Left kidney (tissue), 8 donors: ENCODE data around the gene LCP2. TPM values are rescaled to one million over a fixed set of nuclear protein-coding genes. Genes with fewer than 3 reads are reported as not detected.

Source experiments
- DNase-seq: peaks from one replicate; pipeline ENCODE4 v3.0.0-alpha.2; 2013
- long read RNA-seq, 8 donors: transcript quantifications; one replicate each; lab custom pipeline, GENCODE V29; 2026
- polyA plus RNA-seq: library from polyadenylated mRNA; unstranded; fragments of 120-200 nt; gene quantifications from one replicate; pipeline ENCODE4 v1.2.1, GENCODE V29; 2013; ENCODE audit not compliant: insufficient read length

LCP2 gene
- 3.9 TPM for polyA plus RNA-seq
- long read RNA-seq, donor 1: 0 reads
- long read RNA-seq, donor 2: 0 reads
- long read RNA-seq, donor 3, partial matches to known transcripts: 0 of 1 reads
- long read RNA-seq, donor 3, other reads (novel, unspliced or antisense): 0 of 1 reads
- long read RNA-seq, donor 4: 0 reads
- long read RNA-seq, donor 5: 0 reads
- long read RNA-seq, donor 6, partial matches to known transcripts: 0 of 1 reads
- long read RNA-seq, donor 6, other reads (novel, unspliced or antisense): 0 of 1 reads
- long read RNA-seq, donor 7: 0 reads
- long read RNA-seq, donor 8: 0 reads

DNA sequence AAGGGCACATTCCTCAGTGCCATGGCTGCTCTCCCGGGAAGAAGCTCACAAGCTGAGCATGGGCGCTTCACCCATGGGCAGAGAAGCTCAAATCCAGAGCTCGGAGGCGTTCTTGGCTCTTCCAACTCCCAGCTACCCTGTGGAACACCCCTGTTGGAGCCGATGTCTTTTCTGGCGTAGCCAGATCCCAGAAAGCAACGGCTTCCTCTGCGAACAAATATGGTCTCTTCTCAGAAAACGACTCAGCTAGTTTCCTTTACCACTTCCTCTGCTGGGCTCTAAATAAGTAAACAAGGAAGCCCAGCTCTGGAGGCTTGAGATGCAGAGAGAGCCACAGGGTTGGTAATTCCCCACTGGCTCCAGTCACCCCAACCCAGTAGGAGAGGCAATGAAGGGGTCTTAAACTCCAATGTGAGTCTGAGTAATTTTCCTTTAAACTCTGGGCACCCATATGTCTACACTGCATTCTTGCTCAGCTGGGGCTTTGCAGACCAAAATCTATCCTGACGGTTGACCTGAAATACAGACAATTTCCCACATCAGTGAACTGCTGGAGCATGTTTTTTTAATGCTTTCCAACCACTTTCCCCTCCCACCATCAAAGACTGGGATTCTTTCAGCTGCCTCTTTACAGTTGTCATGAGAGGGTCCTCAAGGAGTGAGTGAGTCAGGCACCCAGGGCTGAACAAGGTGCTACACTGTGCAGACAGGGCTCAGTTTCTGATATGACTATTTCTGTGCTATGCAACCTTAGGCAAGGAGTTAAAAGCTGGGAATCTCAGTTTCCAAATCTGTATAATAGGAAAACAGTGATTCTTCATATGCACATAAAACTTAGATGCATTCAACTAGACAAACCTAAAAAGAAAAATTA, at the start of gene LCP2:
Gene LCP2, minus strand, starts transcription at position 189 of the 874 bp plus-strand sequence. Its CDS starts 166 bp downstream, at position 23.
- no peak for DNase-seq

DNA sequence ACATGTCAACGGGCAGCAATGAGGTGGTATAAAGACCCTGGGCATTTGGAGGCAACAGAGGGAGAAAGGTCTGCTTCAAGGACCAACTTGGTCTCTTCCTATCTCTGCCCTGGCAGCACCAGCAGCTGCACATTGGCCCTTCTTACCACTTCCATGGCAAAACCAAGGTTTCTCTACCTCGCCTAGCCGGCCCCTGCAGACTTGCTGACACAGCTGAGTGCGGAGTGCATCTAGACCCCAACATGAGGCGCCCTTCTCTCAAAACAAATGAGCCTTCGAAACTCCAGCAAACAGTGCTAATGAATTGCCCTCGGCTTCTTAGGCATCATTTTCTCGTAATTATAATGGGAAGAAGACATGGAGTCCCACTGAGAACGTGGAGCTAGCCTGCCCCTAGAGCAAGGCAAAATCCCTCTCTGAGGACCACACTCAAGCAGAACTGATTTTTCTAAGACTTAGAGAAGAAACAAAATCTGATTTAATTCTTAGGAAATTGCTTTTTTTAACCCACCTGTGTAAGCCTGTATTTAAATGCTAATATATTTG, 49.5 kb upstream of the LCP2 start:
- no peak for DNase-seq

DNA sequence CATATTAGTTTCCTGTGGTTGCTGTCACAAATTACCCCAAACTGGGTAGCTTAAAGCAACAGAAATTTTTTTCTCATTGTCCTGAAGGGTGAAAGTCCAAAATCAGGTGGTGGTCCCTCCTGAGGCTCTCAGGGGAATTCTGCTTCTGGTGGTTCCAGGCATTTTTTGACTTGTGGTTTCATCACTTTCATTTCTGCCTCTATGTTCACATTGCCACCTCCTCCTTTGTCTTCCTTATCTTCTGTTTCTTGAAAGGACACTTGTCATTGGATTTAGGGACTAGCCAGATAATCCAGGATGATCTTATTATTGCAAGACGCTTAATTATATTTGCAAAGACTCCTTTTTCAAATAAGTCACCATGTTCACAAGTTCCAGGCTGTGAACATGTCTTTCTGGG, 48.4 kb upstream of the LCP2 start:
- DNase-seq: no peak

DNA sequence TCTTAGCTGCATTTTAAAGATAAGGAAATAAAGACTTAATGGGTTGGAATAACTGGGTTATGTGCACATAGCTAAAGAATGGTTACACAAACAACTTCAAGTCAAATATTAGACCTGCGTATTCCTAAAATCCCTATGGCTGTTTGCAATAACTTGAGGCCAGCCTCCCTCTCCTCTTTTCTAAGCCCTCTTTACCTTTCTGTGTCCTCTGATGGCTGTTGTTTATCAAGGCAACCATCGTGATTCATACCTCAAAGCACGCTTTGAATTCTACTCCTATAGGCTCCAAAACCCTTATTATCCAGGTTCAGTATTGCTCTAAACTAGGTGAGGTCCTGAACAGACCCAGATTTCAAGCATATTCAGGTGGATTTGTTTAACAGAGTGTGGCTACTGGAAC, 45.6 kb upstream of the LCP2 start:
- no peak for DNase-seq

DNA sequence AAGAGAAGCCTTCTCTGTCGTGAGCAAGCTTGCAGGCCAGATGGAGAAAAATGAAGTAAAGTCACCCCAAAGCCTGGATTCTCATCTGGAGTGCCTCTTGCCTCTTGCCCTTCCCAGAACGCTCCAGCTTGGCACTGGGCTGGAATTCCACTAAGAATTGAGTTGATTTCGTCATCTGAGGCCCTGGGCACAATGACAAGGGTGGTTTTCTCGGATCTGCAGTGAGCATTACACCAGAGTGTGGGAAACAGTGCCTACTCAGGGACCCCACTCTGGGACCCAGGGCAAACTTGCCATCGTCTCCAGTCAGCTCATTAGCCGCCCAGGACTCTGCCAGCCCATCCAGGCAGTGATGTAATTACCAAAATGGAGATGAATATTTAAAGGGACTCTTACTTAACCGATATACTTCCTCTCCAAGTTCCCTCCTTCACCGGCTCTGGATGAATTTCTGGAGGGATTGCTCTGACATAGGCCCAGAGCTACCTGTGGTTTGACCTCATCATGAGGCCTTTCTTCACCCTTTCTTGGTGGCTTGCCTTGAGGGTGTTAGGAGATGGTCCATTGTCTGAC, 44.7 kb upstream of the LCP2 start:
- no peak for DNase-seq

DNA sequence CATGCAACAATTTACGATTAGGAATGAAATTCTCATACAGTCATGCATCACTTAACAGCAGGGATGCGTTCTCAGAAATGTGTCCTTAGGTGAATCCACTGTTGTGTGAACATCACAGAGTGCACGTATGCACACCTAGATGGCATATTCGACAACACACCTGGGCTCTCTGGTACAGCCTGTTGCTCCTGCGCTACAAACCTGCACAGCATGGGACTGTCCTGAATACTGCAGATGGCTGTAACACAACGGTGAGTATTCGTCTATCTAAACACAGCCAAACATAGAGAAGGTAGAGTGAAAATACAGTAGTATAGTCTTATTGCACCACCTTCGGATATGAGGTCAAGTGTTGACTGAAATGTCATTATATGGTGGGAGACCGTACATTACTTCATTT, 44.0 kb upstream of the LCP2 start:
- no peak for DNase-seq

DNA sequence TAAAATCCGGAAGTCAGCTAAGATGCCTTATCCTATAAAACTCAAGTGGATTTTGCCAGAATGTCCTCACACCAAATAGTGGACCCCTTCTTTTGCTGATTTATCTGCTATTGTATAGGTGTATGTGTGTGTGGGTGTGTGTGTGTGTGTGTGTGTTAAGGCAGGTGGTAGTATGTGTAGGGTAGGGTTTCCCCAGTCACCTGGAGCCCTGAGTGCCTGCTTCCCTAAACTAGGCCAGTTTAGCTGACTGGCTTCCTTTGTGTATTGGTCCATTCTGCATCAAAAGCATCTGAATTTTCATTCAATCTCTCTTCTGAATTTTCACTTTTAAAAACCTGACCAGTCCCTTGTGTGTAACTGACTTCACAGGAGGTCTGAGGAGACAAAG, 42.2 kb upstream of the LCP2 start:
- no peak for DNase-seq

DNA sequence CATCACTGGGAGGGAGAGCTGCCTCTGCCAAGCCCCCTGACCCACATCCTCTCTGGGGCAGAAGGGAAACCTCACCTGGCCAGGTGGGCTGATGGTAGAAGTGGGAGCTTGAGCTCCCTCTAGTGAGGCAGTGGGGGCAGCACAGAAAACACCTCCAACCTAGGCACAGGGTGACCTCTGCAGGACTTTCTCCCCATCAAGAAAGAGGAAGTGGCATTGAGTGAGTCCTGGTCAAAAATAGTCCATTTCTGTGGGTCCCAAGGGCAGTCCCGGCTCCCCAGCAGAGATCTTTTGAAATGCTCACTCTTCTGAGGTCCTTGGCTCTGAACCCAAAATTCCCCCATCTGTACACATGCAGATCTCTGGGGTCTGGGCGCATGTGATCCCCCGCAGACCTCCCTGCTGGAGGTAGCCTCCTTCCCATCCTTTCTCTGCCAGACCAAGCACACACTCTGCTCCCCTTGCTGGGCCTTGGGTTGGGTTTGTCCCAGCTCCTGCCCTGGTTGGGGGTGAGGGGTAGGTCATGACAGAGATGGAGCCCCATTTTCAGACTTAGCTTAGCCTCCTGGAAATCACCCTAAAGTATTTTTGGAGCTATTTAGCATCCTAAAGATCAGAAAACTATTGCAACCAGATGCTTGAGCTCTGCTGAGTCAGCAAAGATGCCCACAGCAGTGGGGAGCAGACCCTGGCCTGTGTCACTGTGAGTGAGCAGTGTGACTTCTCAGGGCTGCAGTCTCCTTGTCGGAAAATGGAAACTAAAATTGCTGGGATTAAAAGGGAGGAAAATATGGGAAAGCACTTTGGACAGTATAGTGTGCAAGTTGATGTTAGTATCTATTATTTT, 41.6 kb upstream of the LCP2 start:
- no peak for DNase-seq

DNA sequence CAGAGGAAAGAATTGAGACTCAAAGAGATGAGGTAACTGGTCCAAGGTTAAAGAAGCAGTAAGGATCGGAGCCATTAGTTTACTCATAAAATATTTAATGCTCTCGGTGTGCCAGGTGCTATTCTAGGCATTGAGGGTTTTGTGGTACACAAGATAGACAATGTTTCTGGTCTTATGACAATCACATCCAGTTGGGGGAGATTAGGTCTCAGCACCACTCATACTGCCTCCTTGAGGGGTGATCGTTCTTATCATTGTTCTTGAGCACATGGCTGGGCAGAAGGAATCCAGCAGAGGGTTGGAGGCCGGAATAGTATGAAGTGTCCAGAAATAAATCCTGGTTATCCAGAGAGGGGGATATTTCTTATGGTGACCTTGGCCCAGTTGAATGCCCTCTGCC, 40.7 kb upstream of the LCP2 start:
- no peak for DNase-seq

DNA sequence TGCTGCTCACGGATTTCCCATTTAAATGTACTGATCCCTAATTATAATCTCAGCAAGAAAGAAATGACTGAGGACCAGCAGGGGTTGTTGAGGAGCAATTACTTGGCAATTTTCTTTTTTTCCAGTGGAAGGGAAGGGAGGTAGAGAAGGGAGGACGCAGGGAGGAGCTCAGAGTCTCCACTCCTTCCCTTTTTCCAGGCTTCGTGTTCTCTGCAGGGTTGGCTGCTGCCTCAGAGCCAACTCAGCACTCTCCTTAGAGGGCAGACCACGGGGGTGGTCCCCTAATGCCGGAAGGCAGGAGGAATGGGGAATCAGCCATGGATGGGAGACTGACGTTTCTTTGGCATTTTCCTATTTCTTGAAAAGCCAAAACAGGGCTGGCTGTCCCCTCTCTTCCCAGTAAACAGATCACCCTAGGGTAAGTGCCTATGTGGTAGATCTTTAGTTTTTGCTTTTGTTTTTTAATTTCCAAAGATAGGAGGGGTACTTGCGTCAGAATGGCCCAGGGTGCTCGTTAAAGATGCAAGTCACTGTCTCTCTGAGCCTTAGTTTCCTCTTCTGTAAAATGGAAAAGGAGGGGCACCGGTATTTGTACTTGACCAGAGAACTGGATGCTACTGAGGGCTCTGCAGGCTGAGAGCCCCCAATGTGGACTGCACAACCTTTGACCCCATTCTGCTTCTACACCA, 39.6 kb upstream of the LCP2 start:
- DNase-seq: no peak

DNA sequence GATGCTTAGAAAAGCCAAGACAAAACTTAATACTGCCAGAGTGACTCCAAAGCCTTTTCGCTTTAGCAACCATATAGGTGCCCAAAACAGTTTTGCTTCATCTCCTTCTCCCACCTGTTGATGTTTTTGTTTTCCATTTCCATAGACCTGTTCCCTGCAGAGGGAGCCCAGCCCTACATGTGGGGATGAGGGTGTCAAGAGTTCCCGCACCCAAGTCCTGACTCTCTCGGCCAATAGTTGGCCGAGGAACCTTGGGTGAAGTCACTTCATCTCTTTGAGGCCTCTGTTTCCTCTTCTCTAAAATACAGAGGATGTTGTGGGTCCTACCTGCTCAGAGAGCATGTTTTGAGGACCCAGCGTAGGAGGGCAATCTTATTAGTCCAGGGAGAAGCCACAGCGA, 38.5 kb upstream of the LCP2 start:
- no peak for DNase-seq

DNA sequence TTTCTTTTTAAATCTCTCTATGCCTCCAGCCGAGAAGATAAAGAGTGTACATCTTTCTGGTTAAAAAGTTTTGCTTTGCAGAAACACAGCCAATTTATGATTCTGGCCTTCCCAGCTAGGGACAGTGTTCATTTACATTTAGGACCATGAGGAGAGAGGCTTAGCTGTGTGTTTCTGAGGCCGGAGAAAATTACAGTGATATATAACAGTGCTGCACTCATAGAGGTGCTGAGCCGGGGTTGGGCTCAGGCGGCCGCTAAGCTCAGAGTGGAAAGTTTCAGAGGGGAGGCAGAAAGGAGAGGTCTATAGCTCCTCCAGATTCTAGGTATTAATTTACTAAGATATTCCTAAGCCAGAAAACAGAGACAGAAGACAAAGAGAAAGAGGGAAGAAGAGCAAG, 37.0 kb upstream of the LCP2 start:
- DNase-seq: no peak

DNA sequence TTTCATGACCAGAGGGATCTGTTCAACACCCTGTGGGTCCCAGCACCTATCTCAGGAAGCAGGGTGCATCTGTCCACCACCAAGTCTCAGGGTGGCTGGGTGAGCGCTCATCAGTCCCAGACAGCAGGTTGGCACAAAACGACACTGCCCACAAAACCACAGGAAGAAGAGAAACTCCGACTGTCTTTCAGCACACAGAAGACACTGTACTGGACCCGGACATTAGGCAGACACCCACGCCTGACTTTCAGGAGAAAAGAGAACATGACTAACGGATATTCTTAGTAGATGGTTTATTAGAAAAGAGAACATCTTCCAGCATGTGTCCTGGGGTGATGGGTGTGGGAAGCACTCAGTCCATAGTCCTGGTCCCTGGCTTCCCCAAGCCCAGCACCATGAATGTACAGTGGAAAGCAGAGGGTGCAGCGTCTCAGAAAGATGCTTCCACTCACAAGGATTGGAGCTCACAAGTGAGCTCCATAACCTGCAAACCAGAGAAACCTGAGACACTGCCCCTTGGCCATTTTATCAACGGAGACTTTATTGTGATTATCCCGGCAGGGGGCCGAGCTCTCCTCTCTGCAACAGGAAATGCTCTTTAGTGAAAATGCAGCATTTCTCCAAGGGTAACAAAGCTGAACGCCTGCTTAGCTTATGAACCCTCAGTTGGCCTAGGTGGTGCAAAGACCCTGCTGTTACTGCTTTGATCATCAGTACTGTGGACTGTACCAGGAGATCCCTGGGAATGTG, 35.8 kb upstream of the LCP2 start:
- DNase-seq: no peak

DNA sequence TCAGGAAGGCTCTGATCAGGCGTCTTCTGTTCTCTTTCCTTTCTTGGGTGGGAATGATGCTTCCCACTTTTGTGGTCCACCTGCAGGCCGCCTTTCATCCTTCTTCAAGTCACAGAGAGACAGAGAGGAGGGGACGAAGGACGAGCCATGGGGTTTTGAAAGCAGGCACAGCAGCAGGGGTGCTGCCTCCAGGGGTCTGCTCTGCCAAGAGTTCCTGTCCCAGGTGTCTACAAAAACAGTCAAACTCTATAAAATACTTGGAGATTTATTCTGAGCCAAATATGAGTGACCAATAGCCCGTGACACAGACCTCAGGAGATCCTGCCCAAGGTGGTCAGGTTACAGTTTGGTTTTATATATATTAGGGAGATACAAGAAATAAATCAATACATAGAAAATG, 34.5 kb upstream of the LCP2 start:
- no peak for DNase-seq

DNA sequence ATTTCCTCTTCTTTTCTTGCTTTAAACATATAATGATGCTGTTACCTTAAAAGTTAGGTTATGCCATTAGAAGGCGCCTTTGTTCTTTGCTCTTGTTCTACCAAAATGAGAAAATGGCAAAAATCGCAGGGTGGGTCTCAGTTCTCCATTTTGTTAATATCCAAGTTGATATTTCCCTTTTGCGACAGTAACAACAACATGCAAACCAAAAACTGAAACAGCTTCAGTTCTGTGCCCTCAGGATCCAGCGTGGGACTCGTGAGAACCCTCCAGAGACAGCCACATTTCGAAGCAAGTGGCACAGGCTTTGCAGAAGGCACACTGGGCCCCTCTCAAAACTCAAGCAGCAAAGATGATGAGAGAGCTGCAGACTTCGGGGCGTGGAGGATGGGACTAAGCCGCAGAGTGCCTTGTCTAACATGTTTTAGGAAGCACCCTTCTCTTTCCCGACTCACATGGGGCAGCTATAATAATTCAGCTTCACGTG, 33.0 kb upstream of the LCP2 start:
- no peak for DNase-seq

DNA sequence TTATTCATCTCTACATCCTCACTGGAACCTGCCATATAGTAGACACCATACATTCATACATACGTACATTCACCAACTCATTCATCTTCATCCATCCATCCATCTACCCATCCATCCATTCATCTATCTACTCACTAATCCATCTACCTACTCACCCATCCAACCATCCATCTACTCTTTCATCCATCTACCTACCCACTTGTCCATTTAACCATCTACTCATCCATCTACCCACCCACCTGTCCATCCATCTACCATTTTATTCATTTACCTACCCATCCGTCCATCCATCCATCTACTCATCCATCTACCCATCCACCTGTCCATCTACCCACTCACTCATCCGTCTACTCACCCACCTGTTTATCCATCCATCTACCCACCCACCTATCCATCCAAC, 31.9 kb upstream of the LCP2 start:
- DNase-seq: no peak

DNA sequence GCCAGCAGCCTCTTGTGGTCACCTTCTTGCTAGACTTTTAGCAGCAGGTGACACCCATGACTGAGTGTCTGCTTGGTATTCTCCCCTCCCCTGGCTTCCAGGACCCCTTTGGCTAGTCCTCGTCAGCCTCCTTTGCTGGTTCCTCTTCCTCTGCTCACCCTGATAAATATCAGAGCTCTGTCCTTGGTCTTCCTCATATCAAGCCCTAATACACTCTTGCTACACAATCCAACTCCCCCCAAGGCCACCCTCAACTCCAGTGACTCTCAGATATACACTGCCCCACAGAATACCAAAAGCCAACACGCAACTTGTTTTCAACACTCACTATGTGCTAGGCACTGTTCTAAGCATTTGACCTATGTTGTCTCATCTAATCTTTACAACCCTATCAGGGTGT, 30.3 kb upstream of the LCP2 start:
- no peak for DNase-seq

DNA sequence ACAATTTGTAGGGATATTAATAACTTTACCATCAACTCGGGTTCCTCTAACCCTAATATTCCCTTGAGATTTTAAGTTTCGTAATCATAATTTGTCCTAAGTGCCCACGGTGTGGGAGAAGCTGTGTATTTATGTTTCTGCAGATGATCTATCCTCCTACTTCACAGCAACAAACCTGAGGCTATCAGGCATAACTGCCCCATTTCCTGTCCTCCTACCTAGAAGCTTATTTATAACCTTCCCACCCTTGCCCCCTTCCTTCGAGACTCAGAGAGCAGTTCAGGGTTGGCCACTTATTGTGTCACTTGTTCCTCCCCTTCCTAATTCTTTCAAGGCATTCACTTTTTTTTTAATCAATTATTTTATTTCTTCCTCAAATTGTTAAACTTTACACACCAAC, 29.6 kb upstream of the LCP2 start:
- DNase-seq: no peak

DNA sequence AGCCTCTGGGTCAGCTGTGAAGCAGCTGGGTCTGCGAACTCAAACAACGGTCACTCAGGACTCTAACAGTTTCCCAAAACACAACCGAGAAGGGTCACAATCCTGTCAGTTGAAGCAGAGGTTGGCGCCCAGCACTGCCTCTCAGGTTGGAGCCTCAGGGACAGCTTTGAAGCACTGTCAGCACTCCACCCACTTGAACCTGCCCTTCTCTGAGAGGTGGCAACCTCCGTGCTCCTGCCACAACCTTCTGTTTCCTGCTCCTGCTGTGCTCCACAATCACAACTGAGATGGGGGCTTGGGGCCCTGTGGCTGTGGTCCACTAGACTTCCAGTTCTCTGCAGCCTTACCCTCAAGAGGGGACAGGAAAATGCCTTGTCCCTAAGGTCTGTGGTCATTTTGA, 21.7 kb upstream of the LCP2 start:
- no peak for DNase-seq

DNA sequence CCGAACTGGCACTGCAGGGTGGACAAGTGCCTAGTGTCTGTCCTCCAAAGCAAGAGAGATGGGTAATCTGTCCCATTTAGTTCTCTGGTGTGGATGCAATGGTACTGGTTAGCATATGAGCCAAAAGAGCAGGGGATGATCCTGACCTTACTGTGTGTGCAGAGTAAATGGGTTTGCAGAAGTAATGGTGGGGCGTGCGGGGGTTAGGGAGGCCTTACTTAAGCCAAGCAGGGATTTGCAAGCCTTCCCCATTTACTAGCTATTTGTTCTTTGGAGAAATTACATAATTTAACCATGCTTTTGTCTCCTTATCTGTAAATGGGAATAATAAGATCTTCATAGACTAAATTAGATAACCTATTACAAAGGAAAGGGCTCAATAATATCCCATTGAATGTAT, 19.9 kb upstream of the LCP2 start:
- no peak for DNase-seq

DNA sequence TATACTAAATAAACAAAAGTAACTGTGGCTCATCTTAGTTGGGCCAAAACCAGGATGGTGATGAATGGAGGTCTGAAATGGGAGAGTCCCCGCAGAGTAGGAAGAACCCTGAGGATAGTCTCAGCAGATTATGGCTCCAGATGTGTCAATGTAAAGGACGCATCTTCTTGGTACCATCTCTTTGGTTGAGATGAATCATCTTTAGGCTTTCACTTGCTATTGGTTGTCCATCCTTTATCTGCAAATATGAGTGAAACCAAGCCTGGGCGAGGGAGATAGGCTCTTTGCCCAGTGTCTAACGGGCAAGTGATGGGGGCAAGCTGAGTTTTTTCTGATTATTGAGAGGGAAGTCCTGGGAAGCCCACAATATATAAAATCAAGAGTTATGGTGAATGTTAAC, 19.4 kb upstream of the LCP2 start:
- DNase-seq: no peak
